ENCODE data around the gene PLGRKT.

GRCh38 chr9:5430912-5431311 lies 6.8 kb downstream of the PLGRKT start:
- no peak for TF ChIP-seq CTCF (conservative IDR thresholded peaks at IDR 0.05; ENCODE audit: low read length)
- TF ChIP-seq EZH2phosphoT487 (IDR thresholded peaks at IDR 0.05; ENCODE audit: borderline replicate concordance, low read depth, low read length) = no peak
